Chondrocyte (in vitro differentiated cells): ENCODE data around the gene HRH1. TPM values are rescaled to one million over a fixed set of nuclear protein-coding genes. Genes with fewer than 3 reads are reported as not detected.

Experiments used
- DNase-seq: peaks from one replicate; pipeline ENCODE4 v3.0.0; 2021; ENCODE audit warnings: mixed read lengths, low spot score
- H3K27ac Mint-ChIP-seq: one replicate; pipeline ENCODE4 v1.8.0; 2021; ENCODE audit warnings: mild to moderate bottlenecking, moderate library complexity, mixed read lengths; ENCODE audit not compliant: unreplicated experiment
- H3K27me3 Mint-ChIP-seq: 2 replicates; pipeline ENCODE4 v1.8.0; 2021; ENCODE audit warnings: low read depth, mixed read lengths
- H3K36me3 Mint-ChIP-seq: 2 replicates; pipeline ENCODE4 v1.8.0; 2021; ENCODE audit warnings: low read depth, mixed read lengths
- H3K4me1 Mint-ChIP-seq: 2 replicates; pipeline ENCODE4 v1.8.0; 2021; ENCODE audit warnings: low read depth, mild to moderate bottlenecking, mixed read lengths
- H3K4me3 Mint-ChIP-seq: one replicate; pipeline ENCODE4 v1.8.0; 2021; ENCODE audit warnings: mild to moderate bottlenecking, moderate library complexity, mixed read lengths; ENCODE audit not compliant: unreplicated experiment
- H3K9me3 Mint-ChIP-seq: 2 replicates; pipeline ENCODE4 v1.8.0; 2021; ENCODE audit warnings: low read depth, mixed read lengths
- total RNA-seq: library from RNA; stranded (reverse); gene quantifications from 3 replicates; pipeline ENCODE4 v1.2.1, GENCODE V29; 2021
- TF ChIP-seq, protein P1 (sequence below): fragments of 200-600 bp; sonication (generic); IDR thresholded peaks from 2 replicates; pipeline ENCODE4 v1.5.0; 2021; ENCODE audit warnings: antibody characterized with exemption, mild to moderate bottlenecking, moderate library complexity

HRH1 gene
- total RNA-seq, 1 donor from 2014 or later = 30.1 TPM

- H3K27ac Mint-ChIP-seq = peak overlapping the region; percentile 95
- DNase-seq = no peak
- peaks cover 8% of the 10 kb centered on the region for H3K36me3 Mint-ChIP-seq
- peak overlapping the region; percentile 62 for H3K4me3 Mint-ChIP-seq
- no peaks in the 10 kb centered on the region for H3K9me3 Mint-ChIP-seq
- TF ChIP-seq, protein P1, sequence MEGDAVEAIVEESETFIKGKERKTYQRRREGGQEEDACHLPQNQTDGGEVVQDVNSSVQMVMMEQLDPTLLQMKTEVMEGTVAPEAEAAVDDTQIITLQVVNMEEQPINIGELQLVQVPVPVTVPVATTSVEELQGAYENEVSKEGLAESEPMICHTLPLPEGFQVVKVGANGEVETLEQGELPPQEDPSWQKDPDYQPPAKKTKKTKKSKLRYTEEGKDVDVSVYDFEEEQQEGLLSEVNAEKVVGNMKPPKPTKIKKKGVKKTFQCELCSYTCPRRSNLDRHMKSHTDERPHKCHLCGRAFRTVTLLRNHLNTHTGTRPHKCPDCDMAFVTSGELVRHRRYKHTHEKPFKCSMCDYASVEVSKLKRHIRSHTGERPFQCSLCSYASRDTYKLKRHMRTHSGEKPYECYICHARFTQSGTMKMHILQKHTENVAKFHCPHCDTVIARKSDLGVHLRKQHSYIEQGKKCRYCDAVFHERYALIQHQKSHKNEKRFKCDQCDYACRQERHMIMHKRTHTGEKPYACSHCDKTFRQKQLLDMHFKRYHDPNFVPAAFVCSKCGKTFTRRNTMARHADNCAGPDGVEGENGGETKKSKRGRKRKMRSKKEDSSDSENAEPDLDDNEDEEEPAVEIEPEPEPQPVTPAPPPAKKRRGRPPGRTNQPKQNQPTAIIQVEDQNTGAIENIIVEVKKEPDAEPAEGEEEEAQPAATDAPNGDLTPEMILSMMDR = peak; percentile 28
- H3K4me1 Mint-ChIP-seq = peaks cover 70% of the 10 kb centered on the region
- no peaks in the 10 kb centered on the region for H3K27me3 Mint-ChIP-seq
Measured at GRCh38 chr3:11195721-11196332, 41.5 kb downstream of the HRH1 start.

DNA sequence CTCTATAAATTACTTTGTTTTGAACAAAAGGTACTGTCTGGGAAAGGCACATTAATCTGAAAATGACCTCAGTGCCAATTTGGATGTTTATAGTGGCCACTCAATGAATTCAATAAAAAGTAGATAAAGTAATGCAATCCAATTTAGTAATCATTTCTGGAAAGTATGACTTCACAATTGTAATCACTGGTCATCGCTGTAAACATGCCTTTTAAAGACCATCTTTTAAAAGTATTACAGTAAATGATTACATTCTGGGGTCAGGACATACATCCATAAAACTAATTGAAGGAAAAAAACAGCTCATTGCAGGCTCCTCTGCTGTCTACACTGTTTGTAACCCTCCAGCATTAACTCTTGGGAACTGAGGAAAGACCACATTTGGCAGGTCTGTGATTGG is 43.2 kb downstream of the HRH1 start:
- H3K36me3 Mint-ChIP-seq = peaks cover 2% of the 10 kb centered on the region
- no peaks in the 10 kb centered on the region for H3K27me3 Mint-ChIP-seq
- no peak for DNase-seq
- peaks cover 83% of the 10 kb centered on the region for H3K4me1 Mint-ChIP-seq
- TF ChIP-seq, protein P1 = no peak
- peak overlapping the region; percentile 80 for H3K27ac Mint-ChIP-seq
- H3K4me3 Mint-ChIP-seq = no peak overlapping the region
- no peaks in the 10 kb centered on the region for H3K9me3 Mint-ChIP-seq

- no peak for DNase-seq
- Mint-ChIP-seq H3K4me1 (peaks cover 89% of the 10 kb centered on the region), H3K4me3 (no peak overlapping the region), H3K27me3 (no peaks in the 10 kb centered on the region), H3K9me3 (no peaks in the 10 kb centered on the region), H3K27ac (peak overlapping the region; percentile 80), H3K36me3 (peaks cover 2% of the 10 kb centered on the region)
- TF ChIP-seq, protein P1 = no peak
Measured at GRCh38 chr3:11198070-11198469, 43.8 kb downstream of the HRH1 start.

DNA sequence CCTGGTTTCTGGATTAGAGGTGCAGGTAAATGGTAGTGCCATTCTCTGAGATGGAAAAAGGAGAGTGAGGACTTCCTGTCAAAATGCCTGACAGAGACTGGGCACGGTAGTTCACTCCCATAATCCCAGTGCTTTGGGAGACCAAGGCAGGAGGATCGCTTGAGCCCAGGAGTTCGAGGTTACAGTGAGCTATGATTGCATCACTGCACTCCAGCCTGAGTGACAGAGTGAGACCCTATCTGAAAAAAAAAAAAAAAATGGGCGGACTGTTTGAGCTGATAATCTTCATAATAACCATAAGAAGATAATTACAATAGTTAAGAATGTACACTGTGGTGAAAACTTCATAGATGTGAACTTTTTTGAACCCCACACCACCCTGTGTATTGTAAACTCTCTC is 44.2 kb downstream of the HRH1 start:
- no peak for DNase-seq
- peaks cover 89% of the 10 kb centered on the region for H3K4me1 Mint-ChIP-seq
- no peaks in the 10 kb centered on the region for H3K27me3 Mint-ChIP-seq
- H3K36me3 Mint-ChIP-seq = peaks cover 2% of the 10 kb centered on the region
- H3K9me3 Mint-ChIP-seq = no peaks in the 10 kb centered on the region
- TF ChIP-seq, protein P1 = no peak
- H3K4me3 Mint-ChIP-seq = no peak overlapping the region
- H3K27ac Mint-ChIP-seq = peak overlapping the region; percentile 80

- Mint-ChIP-seq H3K36me3 (no peaks in the 10 kb centered on the region), H3K4me3 (no peak overlapping the region), H3K4me1 (peaks cover 88% of the 10 kb centered on the region), H3K27me3 (no peaks in the 10 kb centered on the region), H3K9me3 (no peaks in the 10 kb centered on the region), H3K27ac (peak overlapping the region; percentile 85)
- TF ChIP-seq, protein P1 = no peak
- no peak for DNase-seq
Measured at GRCh38 chr3:11199902-11200845, 45.9 kb downstream of the HRH1 start.
